Skeletal muscle tissue (tissue), 4 donors: Measurements from ENCODE around the gene BACE1-AS. TPM values are rescaled to one million over a fixed set of nuclear protein-coding genes. Genes with fewer than 3 reads are reported as not detected.

Experiments used
- H3K27ac ChIP-seq: one replicate; pipeline ENCODE4 v1.7.0; 2013; ENCODE audit warnings: mild to moderate bottlenecking, low read depth, low read length, inconsistent platforms
- H3K27me3 ChIP-seq, 3 donors: one replicate each; pipeline ENCODE4 v1.7.0; 2013; ENCODE audit warnings: low read length in 3 of 3; ENCODE audit not compliant: control insufficient read depth in 3 of 3, insufficient read depth in 3 of 3
- H3K36me3 ChIP-seq, 3 donors: one replicate each; pipeline ENCODE4 v1.7.0; 2013; ENCODE audit warnings: low read length in 3 of 3; ENCODE audit not compliant: control insufficient read depth in 3 of 3, insufficient read depth in 3 of 3
- H3K4me1 ChIP-seq, 3 donors: one replicate each; pipeline ENCODE4 v1.7.0; 2013; ENCODE audit warnings: low read length in 3 of 3, mild to moderate bottlenecking in 3 of 3; ENCODE audit not compliant: control insufficient read depth in 3 of 3, insufficient read depth in 3 of 3
- H3K4me3 ChIP-seq, 3 donors: one replicate each; pipeline ENCODE4 v1.7.0; 2013; ENCODE audit warnings: low read length in 3 of 3
- H3K9ac ChIP-seq, 3 donors: one replicate each; pipeline ENCODE4 v1.7.0; 2013; ENCODE audit warnings: low read length in 3 of 3, mild to moderate bottlenecking in 3 of 3, moderate library complexity in 2 of 3, low read depth in 1 of 3
- H3K9me3 ChIP-seq, 3 donors: one replicate each; pipeline ENCODE4 v1.7.0; 2013; ENCODE audit warnings: low read length in 3 of 3; ENCODE audit not compliant: control insufficient read depth in 3 of 3
- total RNA-seq: library from RNA; depleted of rRNA; stranded (reverse); fragments of >200 nt; gene quantifications from one replicate; pipeline ENCODE4 v1.2.3, GENCODE V29; 2014
- donor health status: Osteomylitis.

The BACE1-AS gene
- total RNA-seq, 1 donor from 2014 or later = 3.7 TPM

DNA sequence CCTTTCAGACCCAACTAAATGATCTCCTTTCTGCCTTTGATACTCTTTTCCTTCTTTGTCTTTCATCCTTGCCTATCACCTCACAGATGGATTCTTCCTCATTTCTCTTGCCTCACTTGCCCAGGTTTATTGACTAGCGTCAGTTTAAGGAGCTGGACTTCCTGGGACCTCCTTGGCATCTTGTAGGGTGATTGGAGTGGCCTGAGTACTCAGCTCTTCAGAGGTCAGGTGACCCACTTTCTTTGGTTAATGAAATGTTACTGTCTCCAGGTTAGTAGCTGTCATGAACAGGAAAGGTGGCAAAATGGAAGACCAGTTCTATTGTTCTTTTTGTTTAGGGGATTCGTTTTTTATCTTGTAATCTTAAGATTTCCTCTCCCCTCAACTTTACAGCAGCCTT lies 4.6 kb upstream of the BACE1-AS start:
- no peak overlapping the region for H3K9ac ChIP-seq
- no peak overlapping the region for H3K27ac ChIP-seq
- H3K4me1 ChIP-seq = no peaks in the 10 kb centered on the region
- no peaks in the 10 kb centered on the region for H3K27me3 ChIP-seq
- H3K9me3 ChIP-seq = no peaks in the 10 kb centered on the region
- no peak overlapping the region for H3K4me3 ChIP-seq
- H3K36me3 ChIP-seq = peaks cover 55 to 90% (median 82%) of the 10 kb centered on the region in 3 donors

DNA sequence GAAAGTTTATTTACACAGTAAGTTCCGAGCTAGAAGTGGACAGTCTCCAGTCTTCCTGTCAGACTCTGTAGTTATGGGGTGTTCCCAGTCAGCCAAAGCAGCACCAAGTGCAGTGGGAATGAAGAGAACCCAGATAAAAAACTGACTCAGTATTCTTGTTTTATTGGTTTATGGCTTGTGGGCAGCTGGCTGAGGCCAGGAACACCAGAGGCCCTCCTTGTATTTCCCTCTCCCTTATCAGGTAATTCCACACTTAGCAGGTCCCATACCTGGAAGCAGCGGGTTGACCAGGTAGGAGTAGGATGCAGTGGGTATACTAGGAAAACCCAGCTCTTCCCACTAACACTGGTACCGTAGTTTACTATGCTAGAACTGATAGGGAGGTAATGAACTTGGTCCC lies 3.5 kb upstream of the BACE1-AS start:
- Histone ChIP-seq H3K9me3 (no peaks in the 10 kb centered on the region), H3K4me1 (no peaks in the 10 kb centered on the region), H3K27ac (no peak overlapping the region), H3K9ac (no peak overlapping the region), H3K4me3 (no peak overlapping the region), H3K36me3 (peaks cover 48 to 82% (median 77%) of the 10 kb centered on the region in 3 donors), H3K27me3 (no peaks in the 10 kb centered on the region)

DNA sequence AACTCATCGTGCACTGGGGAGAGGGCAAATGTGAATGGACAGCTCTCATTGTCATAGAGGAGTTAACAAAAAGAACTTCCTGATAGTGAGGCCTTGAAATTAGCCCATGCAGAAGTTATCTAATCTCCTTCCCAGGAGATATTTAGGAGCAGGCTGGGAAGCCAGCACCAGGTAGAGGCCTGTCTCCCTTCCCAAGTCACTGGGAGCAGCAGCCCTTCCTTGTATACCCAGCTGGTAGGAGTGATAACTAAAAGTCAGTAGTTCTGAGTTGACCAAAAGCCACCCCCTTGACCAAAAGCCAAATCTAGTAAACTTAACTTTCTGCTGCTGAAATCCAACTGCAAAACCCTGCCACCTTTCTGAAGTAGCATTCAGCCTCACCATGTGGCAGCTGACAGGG lies 1.4 kb upstream of the BACE1-AS start:
- Histone ChIP-seq H3K9me3 (no peaks in the 10 kb centered on the region), H3K27ac (no peak overlapping the region), H3K9ac (no peak overlapping the region), H3K4me1 (no peaks in the 10 kb centered on the region), H3K27me3 (no peaks in the 10 kb centered on the region), H3K4me3 (no peak overlapping the region), H3K36me3 (peaks cover 43 to 70% (median 69%) of the 10 kb centered on the region in 3 donors)

DNA sequence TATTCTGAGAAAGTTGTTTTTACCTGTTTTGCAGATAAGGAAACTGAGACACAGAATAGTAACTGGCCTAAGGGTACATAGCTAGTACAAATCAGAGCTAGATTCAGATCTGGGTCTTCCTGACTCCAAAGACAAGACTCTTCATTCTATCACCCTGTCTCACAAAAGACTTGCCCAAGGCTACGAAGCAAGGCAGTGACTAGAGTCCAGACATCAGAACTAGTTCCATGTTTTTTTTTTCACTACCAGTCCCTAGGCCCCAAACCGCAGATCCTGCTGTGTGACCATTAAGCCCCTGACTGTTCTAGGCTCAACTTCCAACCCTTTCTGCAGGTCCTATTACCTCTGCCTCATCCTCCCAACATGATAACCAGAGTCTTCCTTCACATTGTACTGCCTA lies 1.5 kb downstream of the BACE1-AS start:
- H3K4me1 ChIP-seq = no peaks in the 10 kb centered on the region
- no peak overlapping the region for H3K27ac ChIP-seq
- H3K9ac ChIP-seq = no peak overlapping the region
- H3K27me3 ChIP-seq = no peaks in the 10 kb centered on the region
- H3K9me3 ChIP-seq = no peaks in the 10 kb centered on the region
- H3K4me3 ChIP-seq = no peak overlapping the region
- peaks cover 44 to 61% (median 52%) of the 10 kb centered on the region in 3 donors for H3K36me3 ChIP-seq

DNA sequence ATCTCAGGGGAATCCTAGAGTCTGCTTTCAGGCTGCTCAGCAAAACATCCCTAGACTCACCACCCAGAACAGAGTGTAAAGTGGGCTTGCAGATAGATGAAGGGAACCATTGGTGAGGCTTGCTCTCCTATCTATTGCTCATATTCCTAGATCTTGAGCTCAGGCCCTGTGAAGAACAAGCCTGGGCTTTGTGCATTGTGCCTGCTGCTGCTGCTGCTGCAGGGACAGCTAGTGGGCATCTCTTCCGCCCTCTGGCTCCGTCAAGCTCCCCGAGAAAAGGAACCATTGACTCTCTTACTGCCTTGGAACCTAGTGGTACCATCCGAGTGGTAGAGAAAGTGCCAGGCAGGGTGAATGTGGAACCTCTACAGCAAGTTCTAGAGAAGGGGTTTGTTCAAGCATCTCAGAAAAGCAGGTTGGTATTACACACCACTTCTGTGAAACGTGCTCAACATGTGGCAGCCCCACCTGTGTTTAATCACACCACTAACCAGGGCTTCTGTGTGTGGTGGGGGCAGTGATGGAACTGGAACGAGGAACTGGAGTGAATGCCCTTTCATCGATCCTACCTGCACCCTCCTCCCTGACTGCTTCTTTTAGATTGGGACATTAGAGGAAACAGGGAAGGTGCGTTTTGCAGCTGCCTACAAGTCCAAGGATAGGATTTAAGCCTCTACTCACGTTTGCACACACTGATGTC lies 4.4 kb downstream of the BACE1-AS start:
- Histone ChIP-seq H3K9ac (no peak overlapping the region), H3K4me1 (peaks cover 0 to 8% (median 5%) of the 10 kb centered on the region in 3 donors), H3K9me3 (no peaks in the 10 kb centered on the region), H3K27ac (no peak overlapping the region), H3K36me3 (peaks cover 23 to 35% (median 24%) of the 10 kb centered on the region in 3 donors), H3K4me3 (no peak overlapping the region), H3K27me3 (no peaks in the 10 kb centered on the region)

DNA sequence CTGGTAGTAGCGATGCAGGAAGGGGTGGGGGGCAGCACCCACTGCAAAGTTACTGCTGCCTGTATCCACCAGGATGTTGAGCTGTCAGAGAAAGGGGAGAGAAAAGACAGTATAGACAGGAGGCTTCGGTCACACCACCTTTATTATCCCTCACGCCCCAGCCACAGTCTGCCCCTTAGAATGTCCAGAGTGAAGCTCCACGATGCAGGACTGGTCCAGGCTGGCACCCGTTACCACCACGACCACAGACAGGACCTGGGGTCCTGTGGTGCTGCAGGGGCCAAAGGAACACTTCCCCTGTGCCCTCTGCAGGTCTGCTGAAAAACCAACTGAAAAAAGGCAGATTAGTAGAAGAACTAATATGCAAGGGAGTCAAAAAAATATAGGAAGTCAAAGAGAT lies 5.7 kb downstream of the BACE1-AS start:
- Histone ChIP-seq H3K27me3 (no peaks in the 10 kb centered on the region), H3K9me3 (no peaks in the 10 kb centered on the region), H3K4me3 (no peak overlapping the region), H3K4me1 (peaks cover 0 to 8% (median 6%) of the 10 kb centered on the region in 3 donors), H3K9ac (no peak overlapping the region), H3K36me3 (peaks cover 10 to 24% (median 16%) of the 10 kb centered on the region in 3 donors), H3K27ac (no peak overlapping the region)

DNA sequence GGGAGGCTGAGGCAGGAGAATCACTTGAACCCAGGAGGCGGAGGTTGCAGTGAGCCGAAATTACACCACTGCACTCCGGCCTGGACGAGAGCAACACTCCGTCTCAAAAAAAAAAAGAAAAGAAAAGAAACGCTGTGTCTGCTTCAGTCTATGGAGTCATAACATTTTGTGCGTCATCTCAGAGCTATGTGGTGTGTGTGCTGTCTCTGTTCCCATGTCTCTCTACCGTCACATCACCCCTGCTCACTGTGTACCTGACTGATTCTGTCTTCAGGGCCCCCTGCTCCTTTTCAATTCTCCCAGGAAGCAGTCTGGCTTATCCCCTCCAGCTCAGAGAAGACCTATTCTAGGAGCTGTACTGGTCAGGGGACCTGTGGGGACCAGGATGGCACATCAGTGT lies 7.0 kb downstream of the BACE1-AS start:
- Histone ChIP-seq H3K4me1 (peaks cover 0 to 8% (median 6%) of the 10 kb centered on the region in 3 donors), H3K36me3 (peaks cover 10 to 17% (median 16%) of the 10 kb centered on the region in 3 donors), H3K9ac (no peak overlapping the region), H3K27ac (no peak overlapping the region), H3K4me3 (no peak overlapping the region), H3K9me3 (no peaks in the 10 kb centered on the region), H3K27me3 (no peaks in the 10 kb centered on the region)

DNA sequence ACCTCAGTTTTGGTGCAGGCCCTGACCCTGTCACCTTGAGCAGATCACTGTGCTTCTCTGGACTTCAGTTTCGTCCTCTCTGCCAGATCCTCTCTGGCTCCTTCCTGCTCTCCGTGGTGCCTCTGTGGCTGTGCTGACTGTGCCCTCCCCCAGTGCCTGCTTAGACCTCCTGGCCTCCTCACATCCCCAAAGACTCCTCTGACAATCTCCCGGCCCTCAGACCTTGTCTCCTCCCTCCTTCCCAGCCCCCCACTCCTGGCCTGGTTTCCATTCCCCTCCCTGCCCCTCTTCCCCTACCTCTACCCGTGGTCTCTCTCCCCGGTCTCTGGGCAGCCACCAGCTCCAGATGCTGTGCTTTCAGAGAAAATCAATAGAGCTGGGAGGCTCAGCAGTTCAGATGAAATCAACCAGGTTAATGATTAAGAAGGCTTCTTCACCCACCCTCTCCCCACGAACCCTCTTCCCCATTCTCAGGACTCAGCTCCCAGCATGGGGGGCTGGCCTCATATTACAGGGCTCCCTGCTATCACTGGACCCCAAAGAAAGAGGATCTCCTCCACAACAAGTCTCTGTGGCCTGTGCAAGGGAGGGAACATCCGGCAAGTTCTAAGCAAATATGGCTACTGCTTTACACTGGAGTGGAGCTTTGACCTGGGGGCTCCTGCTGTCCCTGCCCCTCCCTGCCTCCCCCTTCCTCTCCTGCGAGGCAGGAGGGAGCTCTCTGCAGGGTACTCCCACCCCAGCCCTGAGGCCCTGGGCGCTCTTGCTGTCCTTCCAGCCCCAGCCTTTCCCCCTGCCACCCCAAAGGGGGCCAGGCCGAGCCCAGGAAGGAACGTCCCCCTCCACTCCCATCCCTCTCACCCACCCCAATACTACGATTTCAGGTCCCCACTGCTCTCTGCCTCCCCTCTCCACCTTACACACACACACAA lies 8.5 kb downstream of the BACE1-AS start:
- Histone ChIP-seq H3K4me3 (no peak overlapping the region), H3K27ac (no peak overlapping the region), H3K4me1 (peaks cover 0 to 9% (median 6%) of the 10 kb centered on the region in 3 donors), H3K9me3 (no peaks in the 10 kb centered on the region), H3K9ac (peak overlapping the region in 1 of 3 donors; percentile 8), H3K27me3 (no peaks in the 10 kb centered on the region), H3K36me3 (peaks cover 5 to 13% (median 12%) of the 10 kb centered on the region in 3 donors)

DNA sequence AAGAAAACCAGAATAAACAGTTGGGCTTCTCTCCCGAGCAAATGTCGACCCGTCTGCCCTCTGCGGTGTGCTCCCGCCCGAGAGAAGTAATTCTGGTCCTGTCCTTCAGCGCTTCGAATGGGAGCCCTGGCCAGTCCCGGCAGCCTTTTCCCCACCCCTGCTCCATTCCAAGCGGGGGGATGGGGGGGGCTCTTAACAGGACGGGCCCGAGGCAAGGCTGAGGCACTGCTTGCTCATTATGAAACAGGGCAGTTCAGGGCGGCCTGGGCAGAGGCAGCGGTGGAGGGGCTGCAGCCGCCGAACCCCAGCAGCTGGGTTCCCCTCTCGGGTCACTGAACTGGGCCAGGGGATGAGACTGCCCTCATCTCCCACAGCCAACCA lies 9.1 kb downstream of the BACE1-AS start:
- Histone ChIP-seq H3K4me3 (no peak overlapping the region), H3K27me3 (no peaks in the 10 kb centered on the region), H3K36me3 (peaks cover 5 to 10% (median 7%) of the 10 kb centered on the region in 3 donors), H3K9ac (peak overlapping the region in 1 of 3 donors; percentile 50), H3K9me3 (no peaks in the 10 kb centered on the region), H3K27ac (no peak overlapping the region), H3K4me1 (peaks cover 0 to 12% (median 6%) of the 10 kb centered on the region in 3 donors)

DNA sequence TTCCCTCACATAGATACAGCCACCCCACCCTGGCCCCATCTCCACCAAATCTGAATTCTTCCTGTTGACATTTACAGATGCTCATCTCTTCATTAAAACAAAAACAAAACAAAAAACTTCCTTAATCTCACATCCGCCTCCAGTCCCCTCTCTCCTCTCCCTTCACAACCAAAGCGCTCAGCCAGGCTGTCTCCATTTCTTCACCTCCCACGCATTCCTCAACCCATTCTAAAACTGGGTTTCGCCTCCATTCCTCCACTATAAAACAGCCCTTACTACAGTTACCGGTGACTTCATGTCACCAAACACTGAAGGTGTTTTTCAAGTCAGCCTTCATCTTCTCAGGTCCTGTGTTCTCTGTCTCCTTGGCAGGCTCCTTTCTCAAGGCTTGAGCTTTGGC lies 9.6 kb downstream of the BACE1-AS start:
- H3K9ac ChIP-seq = no peak overlapping the region

More for the DNA sequence above, 9.6 kb downstream of the BACE1-AS start:
- peaks cover 3 to 5% (median 4%) of the 10 kb centered on the region in 3 donors for H3K36me3 ChIP-seq
- no peaks in the 10 kb centered on the region for H3K27me3 ChIP-seq
- H3K4me1 ChIP-seq = peaks cover 0 to 13% (median 6%) of the 10 kb centered on the region in 3 donors
- no peaks in the 10 kb centered on the region for H3K9me3 ChIP-seq
- H3K4me3 ChIP-seq = no peak overlapping the region
- H3K27ac ChIP-seq = no peak overlapping the region
